Measurements from ENCODE around the gene LSP1.

LSP1 gene

GRCh38 chr11:1876361-1877063 lies 23.6 kb downstream of the LSP1 start:
- no peaks in the 10 kb centered on the region for H3K9me3 ChIP-seq (ENCODE audit: control insufficient read depth, insufficient read depth, low read length)
- no peaks in the 10 kb centered on the region for H3K36me3 ChIP-seq (ENCODE audit: control insufficient read depth, insufficient read depth, low read length)
- no peak overlapping the region for H3K9ac ChIP-seq (ENCODE audit: low read depth, low read length)
- no peaks in the 10 kb centered on the region for H3K27me3 ChIP-seq (ENCODE audit: control insufficient read depth, insufficient read depth, low read length)
- no peak overlapping the region for H3K4me3 ChIP-seq (ENCODE audit: low read depth, low read length)
- H3K4me1 ChIP-seq (ENCODE audit: control insufficient read depth, insufficient read depth, low read length): no peaks in the 10 kb centered on the region
- peak overlapping the region; percentile 28 for H3K27ac ChIP-seq (ENCODE audit: low read depth, low read length)

- Histone ChIP-seq H3K27me3 (ENCODE audit: control insufficient read depth, insufficient read depth, low read length) (no peaks in the 10 kb centered on the region), H3K9ac (ENCODE audit: low read depth, low read length) (no peak overlapping the region), H3K4me1 (ENCODE audit: control insufficient read depth, insufficient read depth, low read length) (no peaks in the 10 kb centered on the region), H3K27ac (ENCODE audit: low read depth, low read length) (peak overlapping the region; percentile 28), H3K4me3 (ENCODE audit: low read depth, low read length) (no peak overlapping the region), H3K9me3 (ENCODE audit: control insufficient read depth, insufficient read depth, low read length) (no peaks in the 10 kb centered on the region), H3K36me3 (ENCODE audit: control insufficient read depth, insufficient read depth, low read length) (no peaks in the 10 kb centered on the region)
These were observed 24.6 kb downstream of the LSP1 start for GRCh38 chr11:1877211-1878136.

DNA sequence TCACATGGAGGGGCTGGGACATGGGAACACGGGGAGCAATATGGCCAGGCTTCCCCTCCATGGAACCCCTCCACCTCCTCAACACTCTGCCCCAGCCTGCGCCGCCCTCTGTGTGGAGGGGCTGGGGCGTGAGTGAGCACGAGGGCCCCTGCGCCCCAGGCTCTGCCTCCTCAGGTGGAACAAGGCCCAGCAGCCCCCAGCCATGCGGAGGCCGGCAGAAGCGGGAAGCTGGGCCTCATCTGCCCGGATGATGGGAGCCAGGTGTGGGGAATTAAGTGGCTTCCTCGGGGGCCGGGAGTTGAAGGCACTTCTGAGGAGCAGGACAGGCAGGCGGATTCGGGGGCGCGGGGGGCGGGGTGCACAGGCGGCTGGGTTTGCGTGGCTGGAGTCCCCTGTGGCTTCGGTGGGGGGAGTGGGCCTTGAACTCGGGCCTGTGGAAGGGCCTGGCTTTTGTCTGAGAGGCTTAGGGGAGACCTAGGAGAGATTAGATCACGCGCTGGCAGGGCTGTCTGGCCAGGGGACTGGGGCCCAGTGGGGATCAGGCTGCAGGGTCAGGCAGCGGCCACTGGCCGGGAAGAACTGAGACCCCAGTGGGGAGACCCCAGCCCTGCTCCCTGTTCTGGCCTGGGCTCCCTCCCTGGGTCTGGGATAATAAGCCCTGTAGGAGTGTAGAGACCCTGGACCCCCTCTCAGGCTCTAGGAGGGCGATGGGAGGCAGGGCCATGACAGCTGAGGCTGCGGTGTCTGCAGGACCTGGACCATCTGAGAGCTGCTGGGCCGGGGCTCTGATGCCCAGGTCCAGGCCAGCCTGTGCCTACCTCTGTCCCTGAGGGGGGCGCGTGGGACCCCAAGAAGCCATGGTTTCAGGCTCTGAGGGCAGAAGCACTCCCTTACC lies 25.5 kb downstream of the LSP1 start:
- no peak overlapping the region for H3K27ac ChIP-seq (ENCODE audit: low read depth, low read length)
- H3K27me3 ChIP-seq (ENCODE audit: control insufficient read depth, insufficient read depth, low read length): no peaks in the 10 kb centered on the region

GRCh38 chr11:1879342-1879940 lies 26.6 kb downstream of the LSP1 start:
- no peaks in the 10 kb centered on the region for H3K27me3 ChIP-seq (ENCODE audit: control insufficient read depth, insufficient read depth, low read length)
- no peak overlapping the region for H3K27ac ChIP-seq (ENCODE audit: low read depth, low read length)

More for the DNA sequence above, 25.5 kb downstream of the LSP1 start:
- H3K4me3 ChIP-seq (ENCODE audit: low read depth, low read length): no peak overlapping the region
- H3K4me1 ChIP-seq (ENCODE audit: control insufficient read depth, insufficient read depth, low read length): 0 out of 2 replicates have a peak, but pooled peaks cover 4% of the 10 kb centered on the region
- H3K36me3 ChIP-seq (ENCODE audit: control insufficient read depth, insufficient read depth, low read length): no peaks in the 10 kb centered on the region
- no peak overlapping the region for H3K9ac ChIP-seq (ENCODE audit: low read depth, low read length)
- H3K9me3 ChIP-seq (ENCODE audit: control insufficient read depth, insufficient read depth, low read length): no peaks in the 10 kb centered on the region

DNA sequence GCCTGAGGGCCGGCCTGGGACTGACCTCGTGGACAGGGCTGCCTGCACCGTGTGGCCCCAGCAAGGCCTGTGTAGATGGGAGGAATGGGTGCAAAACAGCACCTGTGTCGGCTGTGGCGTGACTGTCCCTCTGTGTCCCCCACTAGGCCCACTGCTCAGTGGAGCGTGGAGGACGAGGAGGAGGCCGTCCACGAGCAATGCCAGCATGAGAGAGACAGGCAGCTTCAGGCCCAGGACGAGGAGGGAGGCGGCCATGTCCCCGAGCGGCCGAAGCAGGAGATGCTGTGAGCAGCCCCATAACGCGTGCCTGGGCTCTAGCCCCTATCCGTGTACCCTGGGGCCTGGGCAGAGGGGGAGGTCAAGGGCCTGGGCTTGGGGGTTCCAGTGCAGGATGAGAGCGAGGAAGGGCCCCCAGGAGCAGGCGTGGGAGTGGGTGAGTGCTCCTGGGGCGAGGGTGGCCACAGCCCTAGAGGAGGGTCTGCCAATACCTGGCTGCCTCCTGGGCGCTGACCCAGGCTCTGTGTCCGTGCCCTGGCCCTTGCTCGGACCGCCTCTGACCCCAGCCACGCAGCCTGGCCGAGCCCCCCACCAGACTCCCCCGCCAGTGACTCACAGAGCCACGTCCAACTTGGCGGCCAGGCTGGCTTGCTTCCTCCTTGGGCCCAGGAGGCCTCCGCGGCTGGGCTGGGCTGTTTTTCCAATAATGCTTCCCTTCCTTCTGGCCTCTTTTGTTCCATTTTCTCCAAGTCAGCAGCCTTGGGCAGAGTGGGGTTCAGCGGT lies 27.2 kb downstream of the LSP1 start:
- Histone ChIP-seq H3K4me3 (ENCODE audit: low read depth, low read length) (no peak overlapping the region), H3K36me3 (ENCODE audit: control insufficient read depth, insufficient read depth, low read length) (no peaks in the 10 kb centered on the region), H3K9me3 (ENCODE audit: control insufficient read depth, insufficient read depth, low read length) (no peaks in the 10 kb centered on the region), H3K27me3 (ENCODE audit: control insufficient read depth, insufficient read depth, low read length) (no peaks in the 10 kb centered on the region), H3K27ac (ENCODE audit: low read depth, low read length) (no peak overlapping the region), H3K4me1 (ENCODE audit: control insufficient read depth, insufficient read depth, low read length) (0 out of 2 replicates have a peak, but pooled peaks cover 4% of the 10 kb centered on the region), H3K9ac (ENCODE audit: low read depth, low read length) (no peak overlapping the region)

More at GRCh38 chr11:1879342-1879940, 26.6 kb downstream of the LSP1 start:
- Histone ChIP-seq H3K9ac (ENCODE audit: low read depth, low read length) (no peak overlapping the region), H3K36me3 (ENCODE audit: control insufficient read depth, insufficient read depth, low read length) (no peaks in the 10 kb centered on the region), H3K4me3 (ENCODE audit: low read depth, low read length) (no peak overlapping the region), H3K9me3 (ENCODE audit: control insufficient read depth, insufficient read depth, low read length) (no peaks in the 10 kb centered on the region), H3K4me1 (ENCODE audit: control insufficient read depth, insufficient read depth, low read length) (0 out of 2 replicates have a peak, but pooled peaks cover 4% of the 10 kb centered on the region)

- H3K27ac ChIP-seq (ENCODE audit: low read depth, low read length): no peak overlapping the region
- no peaks in the 10 kb centered on the region for H3K27me3 ChIP-seq (ENCODE audit: control insufficient read depth, insufficient read depth, low read length)
- no peaks in the 10 kb centered on the region for H3K36me3 ChIP-seq (ENCODE audit: control insufficient read depth, insufficient read depth, low read length)
- H3K4me1 ChIP-seq (ENCODE audit: control insufficient read depth, insufficient read depth, low read length): 0 out of 2 replicates have a peak, but pooled peaks cover 4% of the 10 kb centered on the region
- no peak overlapping the region for H3K4me3 ChIP-seq (ENCODE audit: low read depth, low read length)
- no peaks in the 10 kb centered on the region for H3K9me3 ChIP-seq (ENCODE audit: control insufficient read depth, insufficient read depth, low read length)
- no peak overlapping the region for H3K9ac ChIP-seq (ENCODE audit: low read depth, low read length)
These were observed 28.0 kb downstream of the LSP1 start for GRCh38 chr11:1880746-1881441.

DNA sequence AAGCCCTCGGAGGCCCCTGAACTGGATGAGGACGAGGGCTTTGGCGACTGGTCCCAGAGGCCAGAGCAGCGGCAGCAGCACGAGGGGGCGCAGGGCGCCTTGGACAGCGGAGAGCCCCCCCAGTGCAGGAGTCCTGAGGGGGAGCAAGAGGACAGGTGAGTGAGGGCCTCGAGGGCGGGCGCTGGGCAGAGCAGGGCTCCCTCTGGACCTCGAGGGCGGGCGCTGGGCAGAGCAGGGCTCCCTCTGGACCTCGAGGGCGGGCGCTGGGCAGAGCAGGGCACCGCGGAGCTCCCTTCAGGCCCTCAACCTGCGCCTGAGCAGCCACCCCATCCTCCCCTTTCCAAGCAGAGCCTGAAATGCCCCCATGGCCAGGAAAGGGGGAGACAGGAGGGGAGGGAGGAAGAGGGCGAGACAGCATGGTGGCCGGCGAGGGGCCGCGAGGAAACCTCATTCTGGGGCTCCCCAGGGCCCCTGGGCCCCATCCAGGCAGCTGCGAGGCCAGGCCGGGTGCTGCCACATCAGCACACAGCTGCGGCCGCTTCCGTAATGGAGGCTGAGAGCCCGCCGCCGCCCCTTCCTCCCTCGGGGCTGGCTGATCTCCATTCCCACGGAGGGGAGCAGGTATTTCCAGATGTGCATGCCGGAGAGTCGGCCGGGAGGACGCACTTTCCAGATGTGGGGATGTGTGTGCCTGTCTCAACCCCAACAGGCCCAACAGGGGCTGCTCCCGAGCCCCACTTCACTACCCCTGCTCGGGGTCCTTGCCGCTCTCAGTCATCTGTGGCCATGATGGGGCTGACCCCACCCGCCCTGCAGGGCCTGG lies 28.8 kb downstream of the LSP1 start:
- H3K4me3 ChIP-seq (ENCODE audit: low read depth, low read length): no peak overlapping the region

DNA sequence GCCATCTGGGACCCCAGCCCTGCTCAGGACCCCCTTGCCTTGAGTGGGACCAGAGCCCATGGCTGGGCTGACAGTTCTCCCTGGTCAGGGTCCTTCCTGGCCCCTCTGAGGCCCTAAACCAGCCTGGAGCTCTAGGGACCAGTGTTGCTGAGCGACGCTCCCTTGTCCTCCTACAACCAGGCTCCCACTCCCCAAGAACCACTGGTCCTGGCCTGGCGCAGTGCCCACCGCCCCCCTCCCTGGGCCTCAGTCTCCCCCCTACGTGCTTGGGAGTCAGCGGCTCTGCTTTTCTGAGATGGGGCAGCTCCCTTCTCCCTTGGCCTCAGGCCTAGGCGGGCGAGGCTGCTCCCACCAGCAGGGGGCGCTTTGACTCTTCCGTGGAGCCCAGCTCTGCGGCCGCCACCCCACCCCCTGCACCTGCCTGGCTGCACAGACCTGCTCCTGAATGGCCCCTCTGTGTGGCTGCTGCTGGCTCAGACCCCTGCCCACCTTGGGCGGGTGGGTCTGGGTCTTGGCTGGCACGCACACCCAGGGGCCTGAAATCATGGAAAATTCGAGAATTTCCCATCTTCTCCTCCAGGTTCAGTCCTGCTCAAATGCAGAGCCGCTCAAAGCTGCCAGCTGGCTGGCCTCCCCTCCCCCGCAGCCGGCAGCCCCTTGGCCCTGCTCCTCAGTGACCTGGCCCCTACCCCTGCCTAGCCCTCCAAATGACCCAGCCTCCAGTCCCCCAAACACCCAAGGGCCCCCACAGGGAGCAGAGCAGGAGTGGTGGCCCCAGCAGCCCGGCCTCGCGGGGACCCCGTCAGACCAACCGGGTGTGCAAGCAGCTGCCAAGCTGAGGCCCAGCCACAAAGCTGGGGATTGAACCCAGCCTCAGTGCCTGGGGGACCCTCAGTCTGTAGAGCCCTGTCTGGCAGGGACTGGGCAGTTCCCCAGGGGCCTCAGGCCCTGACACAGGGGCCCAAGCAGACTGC lies 29.7 kb downstream of the LSP1 start:
- Histone ChIP-seq H3K27ac (ENCODE audit: low read depth, low read length) (no peak overlapping the region), H3K27me3 (ENCODE audit: control insufficient read depth, insufficient read depth, low read length) (no peaks in the 10 kb centered on the region), H3K9me3 (ENCODE audit: control insufficient read depth, insufficient read depth, low read length) (no peaks in the 10 kb centered on the region), H3K4me1 (ENCODE audit: control insufficient read depth, insufficient read depth, low read length) (0 out of 2 replicates have a peak, but pooled peaks cover 4% of the 10 kb centered on the region), H3K36me3 (ENCODE audit: control insufficient read depth, insufficient read depth, low read length) (no peaks in the 10 kb centered on the region), H3K9ac (ENCODE audit: low read depth, low read length) (no peak overlapping the region), H3K4me3 (ENCODE audit: low read depth, low read length) (no peak overlapping the region)

More for the DNA sequence above, 28.8 kb downstream of the LSP1 start:
- Histone ChIP-seq H3K9me3 (ENCODE audit: control insufficient read depth, insufficient read depth, low read length) (no peaks in the 10 kb centered on the region), H3K9ac (ENCODE audit: low read depth, low read length) (no peak overlapping the region), H3K36me3 (ENCODE audit: control insufficient read depth, insufficient read depth, low read length) (no peaks in the 10 kb centered on the region), H3K27ac (ENCODE audit: low read depth, low read length) (no peak overlapping the region), H3K27me3 (ENCODE audit: control insufficient read depth, insufficient read depth, low read length) (no peaks in the 10 kb centered on the region), H3K4me1 (ENCODE audit: control insufficient read depth, insufficient read depth, low read length) (0 out of 2 replicates have a peak, but pooled peaks cover 4% of the 10 kb centered on the region)
